ENCODE data around the gene GTPBP1. TPM values are rescaled to one million over a fixed set of nuclear protein-coding genes. Genes with fewer than 3 reads are reported as not detected.

The GTPBP1 gene
- total RNA-seq, 1 donor from 2014 or later: 18.1 TPM

- peak; percentile 65 to 68 for DNase-seq (ENCODE audit: low read depth in 2 of 2)
Observed at GRCh38 chr22:38724926-38725571, 19.3 kb downstream of the GTPBP1 start.

GRCh38 chr22:38725900-38726655 lies 20.3 kb downstream of the GTPBP1 start:
- no peak for DNase-seq (ENCODE audit: low read depth in 2 of 2)

- DNase-seq (ENCODE audit: low read depth in 2 of 2): no peak
Observed at GRCh38 chr22:38727123-38727522, 21.4 kb downstream of the GTPBP1 start.

GRCh38 chr22:38727530-38728451 lies 22.0 kb downstream of the GTPBP1 start:
- no peak for DNase-seq (ENCODE audit: low read depth in 2 of 2)

- DNase-seq (ENCODE audit: low read depth in 2 of 2): peak in 1 of 2 donors; percentile 31
Observed at GRCh38 chr22:38728871-38729796, 23.4 kb downstream of the GTPBP1 start.

GRCh38 chr22:38729946-38730345 lies 24.2 kb downstream of the GTPBP1 start:
- DNase-seq (ENCODE audit: low read depth in 2 of 2): no peak

GRCh38 chr22:38730411-38730871 lies 24.7 kb downstream of the GTPBP1 start:
- no peak for DNase-seq (ENCODE audit: low read depth in 2 of 2)

GRCh38 chr22:38731703-38732161 lies 26.0 kb downstream of the GTPBP1 start:
- DNase-seq (ENCODE audit: low read depth in 2 of 2): no peak

GRCh38 chr22:38732251-38732815 lies 26.6 kb downstream of the GTPBP1 start:
- DNase-seq (ENCODE audit: low read depth in 2 of 2): no peak

- peak; percentile 27 to 54 for DNase-seq (ENCODE audit: low read depth in 2 of 2)
Observed at GRCh38 chr22:38733329-38733723, 27.6 kb downstream of the GTPBP1 start.

- no peak for DNase-seq (ENCODE audit: low read depth in 2 of 2)
Observed at GRCh38 chr22:38733724-38734381, 28.1 kb downstream of the GTPBP1 start.

- DNase-seq (ENCODE audit: low read depth in 2 of 2): no peak
Observed at GRCh38 chr22:38734421-38735100, 28.8 kb downstream of the GTPBP1 start.

- no peak for DNase-seq (ENCODE audit: low read depth in 2 of 2)
Observed at GRCh38 chr22:38735126-38735464, 29.4 kb downstream of the GTPBP1 start.

GRCh38 chr22:38735465-38736256 lies 29.9 kb downstream of the GTPBP1 start:
- DNase-seq (ENCODE audit: low read depth in 2 of 2): peak in 1 of 2 donors; percentile 17

- no peak for DNase-seq (ENCODE audit: low read depth in 2 of 2)
Observed at GRCh38 chr22:38736257-38736570, 30.5 kb downstream of the GTPBP1 start.

GRCh38 chr22:38737302-38738060 lies 31.7 kb downstream of the GTPBP1 start:
- DNase-seq (ENCODE audit: low read depth in 2 of 2): no peak

- no peak for DNase-seq (ENCODE audit: low read depth in 2 of 2)
Observed at GRCh38 chr22:38738475-38739070, 32.8 kb downstream of the GTPBP1 start.
